GM13976 (cell line): ENCODE data around the gene NOL12.

ENCODE experiments used
- DNase-seq: peaks from one replicate; pipeline ENCODE4 v3.0.0; 2012; ENCODE audit warnings: low spot score
- in situ Hi-C: fragments of 300-500 bp; cut with MboI; formaldehyde crosslinking; loops from one replicate; pipeline ENCODE4 v1.12.0; 2022; ENCODE audit warnings: low sequenced_read_pairs, mixed read lengths, inconsistent platforms; ENCODE audit not compliant: unreplicated experiment
- TF ChIP-seq, protein P1 (sequence below): IDR thresholded peaks from 2 replicates; pipeline ENCODE4 v1.5.1; 2012; ENCODE audit warnings: borderline replicate concordance, mild to moderate bottlenecking; ENCODE audit not compliant: insufficient read depth; ENCODE audit errors: extremely low read depth, missing control alignments, control extremely low read depth

NOL12 gene

DNA sequence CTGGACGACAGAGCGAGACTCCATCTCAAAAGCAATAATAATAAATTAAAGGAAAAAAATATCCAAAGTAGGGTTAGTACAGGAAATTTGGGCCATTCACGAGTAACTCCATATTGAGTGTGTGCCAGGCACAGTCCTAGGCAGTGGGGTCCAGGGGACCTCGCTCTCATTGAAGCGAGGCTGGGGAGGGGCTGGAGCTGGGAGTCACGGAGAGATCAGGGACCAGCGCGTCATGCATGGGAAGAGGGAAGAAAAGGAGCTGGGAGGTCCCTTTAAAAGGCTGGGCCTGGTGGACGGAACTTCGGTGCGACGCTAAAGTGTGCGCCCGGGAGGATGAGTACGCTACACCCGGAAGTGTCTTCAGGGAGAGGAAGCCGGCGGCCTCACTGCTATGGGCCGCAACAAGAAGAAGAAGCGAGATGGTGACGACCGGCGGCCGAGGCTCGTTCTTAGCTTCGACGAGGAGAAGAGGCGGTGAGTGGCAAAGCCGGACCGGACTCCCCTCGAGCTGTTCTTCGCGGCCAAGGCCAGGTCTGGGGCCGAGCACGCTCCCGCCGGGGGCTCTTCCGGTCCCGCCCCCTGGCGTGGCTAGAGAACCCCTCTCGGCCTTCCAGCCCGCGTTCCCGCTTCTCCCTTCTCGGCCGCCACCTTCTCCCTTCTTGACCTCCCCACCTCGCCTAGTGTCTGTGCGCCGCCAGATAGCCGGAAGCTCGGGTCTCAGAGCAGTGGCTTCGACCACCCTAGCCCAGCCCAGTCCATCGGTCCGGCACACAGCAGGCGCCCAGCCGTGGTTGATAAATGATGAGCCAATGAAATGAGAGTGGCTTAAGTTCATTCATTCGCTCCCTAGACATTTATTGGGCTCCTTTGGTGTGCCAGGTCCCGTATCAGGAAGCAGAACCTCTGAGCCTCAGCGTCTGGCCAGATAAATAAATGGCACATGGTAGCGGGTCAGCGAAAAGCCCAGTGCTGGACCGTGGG, at the start of gene NOL12:
Gene NOL12, plus strand, starts transcription at position 342 of the 981 bp plus-strand sequence. Its CDS starts 50 bp downstream, at position 392.
- in situ Hi-C loops = no loop called here
- DNase-seq = peak; percentile 90

GRCh38 chr22:37636949-37637273, 49.2 kb upstream of the NOL12 start:
- in situ Hi-C loops = no loop called here
- TF ChIP-seq, protein P1, sequence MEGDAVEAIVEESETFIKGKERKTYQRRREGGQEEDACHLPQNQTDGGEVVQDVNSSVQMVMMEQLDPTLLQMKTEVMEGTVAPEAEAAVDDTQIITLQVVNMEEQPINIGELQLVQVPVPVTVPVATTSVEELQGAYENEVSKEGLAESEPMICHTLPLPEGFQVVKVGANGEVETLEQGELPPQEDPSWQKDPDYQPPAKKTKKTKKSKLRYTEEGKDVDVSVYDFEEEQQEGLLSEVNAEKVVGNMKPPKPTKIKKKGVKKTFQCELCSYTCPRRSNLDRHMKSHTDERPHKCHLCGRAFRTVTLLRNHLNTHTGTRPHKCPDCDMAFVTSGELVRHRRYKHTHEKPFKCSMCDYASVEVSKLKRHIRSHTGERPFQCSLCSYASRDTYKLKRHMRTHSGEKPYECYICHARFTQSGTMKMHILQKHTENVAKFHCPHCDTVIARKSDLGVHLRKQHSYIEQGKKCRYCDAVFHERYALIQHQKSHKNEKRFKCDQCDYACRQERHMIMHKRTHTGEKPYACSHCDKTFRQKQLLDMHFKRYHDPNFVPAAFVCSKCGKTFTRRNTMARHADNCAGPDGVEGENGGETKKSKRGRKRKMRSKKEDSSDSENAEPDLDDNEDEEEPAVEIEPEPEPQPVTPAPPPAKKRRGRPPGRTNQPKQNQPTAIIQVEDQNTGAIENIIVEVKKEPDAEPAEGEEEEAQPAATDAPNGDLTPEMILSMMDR = no peak
- DNase-seq = no peak

More for the DNA sequence above, at the start of gene NOL12:
- TF ChIP-seq, protein P1 = no peak

DNA sequence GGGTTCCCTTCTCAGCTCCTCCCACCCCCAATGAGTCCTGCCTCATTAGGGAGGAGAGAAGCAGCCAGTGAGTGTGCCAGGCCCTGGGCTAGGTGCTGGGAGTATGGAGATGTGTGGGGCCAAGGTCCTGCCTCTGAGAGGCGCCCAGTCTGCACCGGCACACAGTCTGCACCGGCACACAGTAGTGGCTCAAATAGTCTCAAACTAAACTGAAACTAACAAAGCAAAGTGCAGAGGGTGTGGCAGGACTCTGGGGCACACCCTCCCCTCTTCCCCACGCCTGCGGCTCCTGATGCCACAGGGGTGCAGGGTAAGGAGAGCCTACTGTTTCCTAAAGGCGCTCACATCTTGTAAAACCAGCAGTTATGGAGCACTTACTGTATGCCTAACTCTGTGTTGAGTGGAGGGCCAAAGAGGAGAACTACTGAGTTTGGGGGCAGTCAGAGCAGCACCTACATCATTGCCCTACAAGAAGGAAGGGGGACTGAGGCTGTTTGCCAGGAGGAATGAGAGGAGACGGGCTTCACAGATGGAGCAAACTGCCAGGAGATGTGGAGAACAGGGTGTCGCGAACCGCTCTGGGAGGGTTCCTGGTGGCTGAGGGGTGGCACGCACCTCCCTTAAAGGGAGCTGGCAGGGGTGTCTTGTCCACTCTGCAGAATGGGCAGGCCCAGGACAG, 47.6 kb upstream of the NOL12 start:
- in situ Hi-C loops = no loop called here
- no peak for DNase-seq
- TF ChIP-seq, protein P1 = no peak

GRCh38 chr22:37639070-37639760, 46.9 kb upstream of the NOL12 start, which contains the start of gene SH3BP1:
SH3BP1 (plus strand) TSS chr22:37639669; CDS start chr22:37639788, 119 bp downstream.
- in situ Hi-C loops = no loop called here
- DNase-seq = peak; percentile 88
- TF ChIP-seq, protein P1 = no peak

- TF ChIP-seq, protein P1 = no peak
- peak; percentile 74 for DNase-seq
- in situ Hi-C loops = no loop called here
Observed at GRCh38 chr22:37639771-37640590, 46.2 kb upstream of the NOL12 start.
